A549 (cell line): Measurements from ENCODE around the gene MINDY4.

Experiments
- BHLHE40 ChIP-seq: IDR thresholded peaks from 2 replicates; pipeline ENCODE4 v1.6.1; 2012; ENCODE audit warnings: low read depth, low read length, inconsistent platforms
- CEBPB ChIP-seq, 2 experiments: fragments of >200 bp in 1 of 2; sonication (Bioruptor Twin) in 1 of 2; formaldehyde crosslinking in 1 of 2; IDR thresholded peaks; 2 replicates each; pipeline ENCODE4 v1.6.1; 2012 to 2016
- EP300 ChIP-seq, 2 experiments: fragments of >200 bp; sonication (Bioruptor Twin); formaldehyde crosslinking; IDR thresholded peaks; 2 replicates in 1 of 2; 3 replicates in 1 of 2; pipeline ENCODE4 v1.6.1; 2016 to 2017
- JUNB ChIP-seq: fragments of >200 bp; sonication (Bioruptor Twin); formaldehyde crosslinking; IDR thresholded peaks from 2 replicates; pipeline ENCODE4 v1.6.1; 2016
- MYC ChIP-seq: IDR thresholded peaks from 2 replicates; pipeline ENCODE4 v1.6.1; 2012; ENCODE audit warnings: mild to moderate bottlenecking, inconsistent platforms, low read length, improper control_type of control experiment, borderline replicate concordance
- NR3C1 ChIP-seq: fragments of >200 bp; sonication (Bioruptor Twin); formaldehyde crosslinking; IDR thresholded peaks from 3 replicates; pipeline ENCODE4 v1.6.1; 2017
- RCOR1 ChIP-seq: fragments of 150-350 bp; IDR thresholded peaks from 2 replicates; pipeline ENCODE4 v1.6.1; 2014; ENCODE audit warnings: antibody characterized with exemption, low read length, low read depth
- ZFP36 ChIP-seq: fragments of 450-650 bp; IDR thresholded peaks from 2 replicates; pipeline ENCODE4 v1.6.1; 2014; ENCODE audit warnings: borderline replicate concordance; ENCODE audit not compliant: partially characterized antibody
- TF ChIP-seq, protein P1 (sequence below): fragments of >200 bp; sonication (Bioruptor Twin); formaldehyde crosslinking; IDR thresholded peaks from 3 replicates; pipeline ENCODE4 v1.5.1; 2016
- TF ChIP-seq, protein P2 (sequence below): fragments of 450-650 bp; IDR thresholded peaks from 2 replicates; pipeline ENCODE4 v1.6.1; 2014; ENCODE audit warnings: antibody characterized with exemption
- TF ChIP-seq, protein P3 (sequence below): IDR thresholded peaks from 2 replicates; pipeline ENCODE4 v1.6.1; 2012

DNA sequence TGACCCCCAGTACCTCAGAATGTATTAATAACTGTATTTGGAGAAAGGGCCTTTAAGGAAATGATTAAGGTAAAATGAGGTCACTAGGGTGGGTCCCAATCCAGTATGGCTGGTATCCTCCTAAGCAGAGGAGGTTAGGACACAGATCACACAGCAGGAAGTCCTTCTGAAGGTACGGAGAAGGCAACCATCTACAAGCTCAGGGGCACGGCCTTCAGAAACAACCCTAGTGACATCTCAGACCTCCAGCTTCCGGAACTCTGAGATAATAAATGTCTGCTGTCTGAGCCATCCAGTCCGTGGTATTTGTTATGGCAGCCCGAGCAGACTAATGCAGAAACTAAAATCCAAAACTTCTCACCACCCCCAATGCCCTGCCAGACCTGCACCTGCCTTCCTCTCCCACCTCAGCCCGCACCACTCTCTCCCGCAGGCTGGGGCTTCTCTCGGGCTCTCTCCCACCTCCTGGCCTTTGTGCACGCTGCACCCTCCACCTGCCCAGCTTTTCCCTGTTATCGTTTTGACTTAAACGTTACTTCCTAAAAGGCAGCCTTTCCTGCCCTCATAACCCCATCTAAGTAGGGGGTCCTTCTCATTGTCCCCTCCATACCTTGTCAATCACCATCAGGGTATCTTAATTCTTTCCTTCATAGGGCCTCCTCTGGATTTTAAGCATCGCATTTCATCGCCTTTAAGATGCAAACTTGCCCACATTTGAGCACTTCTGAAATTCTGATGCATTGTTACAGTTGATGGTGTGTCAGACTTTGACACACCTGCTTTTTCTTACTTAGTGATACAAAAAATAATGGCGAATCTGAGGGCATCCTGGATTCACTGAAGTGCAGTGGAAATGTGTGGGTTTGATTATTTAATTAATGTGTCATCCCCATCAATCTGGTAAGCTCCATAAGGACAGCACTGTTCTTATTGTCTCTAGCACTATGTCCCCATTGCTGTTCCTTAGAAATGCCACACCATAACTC is 108.2 kb downstream of the MINDY4 start:
- TF ChIP-seq EP300 (IDR thresholded peaks at IDR 0.05) = no peak
- TF ChIP-seq, protein P1, sequence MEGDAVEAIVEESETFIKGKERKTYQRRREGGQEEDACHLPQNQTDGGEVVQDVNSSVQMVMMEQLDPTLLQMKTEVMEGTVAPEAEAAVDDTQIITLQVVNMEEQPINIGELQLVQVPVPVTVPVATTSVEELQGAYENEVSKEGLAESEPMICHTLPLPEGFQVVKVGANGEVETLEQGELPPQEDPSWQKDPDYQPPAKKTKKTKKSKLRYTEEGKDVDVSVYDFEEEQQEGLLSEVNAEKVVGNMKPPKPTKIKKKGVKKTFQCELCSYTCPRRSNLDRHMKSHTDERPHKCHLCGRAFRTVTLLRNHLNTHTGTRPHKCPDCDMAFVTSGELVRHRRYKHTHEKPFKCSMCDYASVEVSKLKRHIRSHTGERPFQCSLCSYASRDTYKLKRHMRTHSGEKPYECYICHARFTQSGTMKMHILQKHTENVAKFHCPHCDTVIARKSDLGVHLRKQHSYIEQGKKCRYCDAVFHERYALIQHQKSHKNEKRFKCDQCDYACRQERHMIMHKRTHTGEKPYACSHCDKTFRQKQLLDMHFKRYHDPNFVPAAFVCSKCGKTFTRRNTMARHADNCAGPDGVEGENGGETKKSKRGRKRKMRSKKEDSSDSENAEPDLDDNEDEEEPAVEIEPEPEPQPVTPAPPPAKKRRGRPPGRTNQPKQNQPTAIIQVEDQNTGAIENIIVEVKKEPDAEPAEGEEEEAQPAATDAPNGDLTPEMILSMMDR = no peak
- no peak for TF ChIP-seq RCOR1
- no peak for TF ChIP-seq ZFP36
- TF ChIP-seq MYC = no peak
- no peak for TF ChIP-seq BHLHE40
- TF ChIP-seq, protein P2, sequence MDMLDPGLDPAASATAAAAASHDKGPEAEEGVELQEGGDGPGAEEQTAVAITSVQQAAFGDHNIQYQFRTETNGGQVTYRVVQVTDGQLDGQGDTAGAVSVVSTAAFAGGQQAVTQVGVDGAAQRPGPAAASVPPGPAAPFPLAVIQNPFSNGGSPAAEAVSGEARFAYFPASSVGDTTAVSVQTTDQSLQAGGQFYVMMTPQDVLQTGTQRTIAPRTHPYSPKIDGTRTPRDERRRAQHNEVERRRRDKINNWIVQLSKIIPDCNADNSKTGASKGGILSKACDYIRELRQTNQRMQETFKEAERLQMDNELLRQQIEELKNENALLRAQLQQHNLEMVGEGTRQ = no peak
- no peak for TF ChIP-seq CEBPB (IDR thresholded peaks at IDR 0.05)
- no peak for TF ChIP-seq NR3C1
- TF ChIP-seq, protein P3, sequence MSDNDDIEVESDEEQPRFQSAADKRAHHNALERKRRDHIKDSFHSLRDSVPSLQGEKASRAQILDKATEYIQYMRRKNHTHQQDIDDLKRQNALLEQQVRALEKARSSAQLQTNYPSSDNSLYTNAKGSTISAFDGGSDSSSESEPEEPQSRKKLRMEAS = no peak
- TF ChIP-seq JUNB = no peak
